PC-3 (cell line): ENCODE results near the gene RCBTB2.

Source experiments
- EZH2 ChIP-seq: fragments of 300-600 bp; sonication (generic); IDR thresholded peaks from one replicate; pipeline ENCODE4 v1.6.1; 2017; ENCODE audit warnings: antibody characterized with exemption, mild to moderate bottlenecking, low read length; ENCODE audit not compliant: unreplicated experiment
- EZH2phosphoT487 ChIP-seq: fragments of 300-600 bp; sonication (generic); IDR thresholded peaks from 2 replicates; pipeline ENCODE4 v1.6.1; 2018; ENCODE audit warnings: mild to moderate bottlenecking, antibody characterized with exemption, low read length, borderline replicate concordance
- TF ChIP-seq, protein P1 (sequence below): fragments of 300-600 bp; sonication (generic); conservative IDR thresholded peaks from 2 replicates; pipeline ENCODE4 v1.5.1; 2017; ENCODE audit warnings: antibody characterized with exemption, low read depth, mild to moderate bottlenecking, low read length

DNA sequence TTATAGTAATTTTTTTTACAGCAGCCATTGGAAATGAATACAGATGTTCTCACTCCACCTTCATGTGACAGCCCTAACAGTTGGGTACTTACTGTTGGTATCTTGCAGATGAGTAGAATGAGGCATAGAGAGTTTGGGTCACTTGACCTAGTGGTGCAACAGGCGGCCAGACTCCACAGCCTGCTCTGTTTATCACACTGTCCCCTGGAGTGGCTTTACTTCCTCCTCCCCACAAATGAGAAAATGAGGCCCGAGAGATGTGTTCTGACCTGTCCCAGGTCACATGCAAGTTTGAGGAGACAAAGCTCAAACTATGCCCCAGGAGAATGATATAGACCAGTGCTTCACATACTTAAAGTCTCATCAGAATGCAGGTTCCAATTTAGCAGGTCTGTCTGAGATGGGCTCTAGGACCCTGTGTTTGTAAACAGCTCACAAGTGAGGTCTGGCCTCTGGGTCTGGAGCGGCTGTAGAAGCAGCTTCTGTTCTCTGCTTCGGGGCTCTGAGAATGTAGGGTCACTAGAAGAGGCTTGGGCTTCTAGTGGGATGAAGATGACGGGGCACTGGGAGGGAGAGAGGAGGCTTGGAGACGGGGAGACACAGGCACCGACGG, 37.4 kb upstream of the RCBTB2 start:
- TF ChIP-seq, protein P1, sequence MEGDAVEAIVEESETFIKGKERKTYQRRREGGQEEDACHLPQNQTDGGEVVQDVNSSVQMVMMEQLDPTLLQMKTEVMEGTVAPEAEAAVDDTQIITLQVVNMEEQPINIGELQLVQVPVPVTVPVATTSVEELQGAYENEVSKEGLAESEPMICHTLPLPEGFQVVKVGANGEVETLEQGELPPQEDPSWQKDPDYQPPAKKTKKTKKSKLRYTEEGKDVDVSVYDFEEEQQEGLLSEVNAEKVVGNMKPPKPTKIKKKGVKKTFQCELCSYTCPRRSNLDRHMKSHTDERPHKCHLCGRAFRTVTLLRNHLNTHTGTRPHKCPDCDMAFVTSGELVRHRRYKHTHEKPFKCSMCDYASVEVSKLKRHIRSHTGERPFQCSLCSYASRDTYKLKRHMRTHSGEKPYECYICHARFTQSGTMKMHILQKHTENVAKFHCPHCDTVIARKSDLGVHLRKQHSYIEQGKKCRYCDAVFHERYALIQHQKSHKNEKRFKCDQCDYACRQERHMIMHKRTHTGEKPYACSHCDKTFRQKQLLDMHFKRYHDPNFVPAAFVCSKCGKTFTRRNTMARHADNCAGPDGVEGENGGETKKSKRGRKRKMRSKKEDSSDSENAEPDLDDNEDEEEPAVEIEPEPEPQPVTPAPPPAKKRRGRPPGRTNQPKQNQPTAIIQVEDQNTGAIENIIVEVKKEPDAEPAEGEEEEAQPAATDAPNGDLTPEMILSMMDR = no peak
- TF ChIP-seq EZH2phosphoT487 = no peak
- no peak for TF ChIP-seq EZH2
